Fibroblast of upper back skin (primary cell): Measurements from ENCODE around the gene CHCHD6.

ENCODE experiments used
- DNase-seq: peaks from one replicate; pipeline ENCODE4 v3.0.0-alpha.2; 2013

Gene CHCHD6

DNA sequence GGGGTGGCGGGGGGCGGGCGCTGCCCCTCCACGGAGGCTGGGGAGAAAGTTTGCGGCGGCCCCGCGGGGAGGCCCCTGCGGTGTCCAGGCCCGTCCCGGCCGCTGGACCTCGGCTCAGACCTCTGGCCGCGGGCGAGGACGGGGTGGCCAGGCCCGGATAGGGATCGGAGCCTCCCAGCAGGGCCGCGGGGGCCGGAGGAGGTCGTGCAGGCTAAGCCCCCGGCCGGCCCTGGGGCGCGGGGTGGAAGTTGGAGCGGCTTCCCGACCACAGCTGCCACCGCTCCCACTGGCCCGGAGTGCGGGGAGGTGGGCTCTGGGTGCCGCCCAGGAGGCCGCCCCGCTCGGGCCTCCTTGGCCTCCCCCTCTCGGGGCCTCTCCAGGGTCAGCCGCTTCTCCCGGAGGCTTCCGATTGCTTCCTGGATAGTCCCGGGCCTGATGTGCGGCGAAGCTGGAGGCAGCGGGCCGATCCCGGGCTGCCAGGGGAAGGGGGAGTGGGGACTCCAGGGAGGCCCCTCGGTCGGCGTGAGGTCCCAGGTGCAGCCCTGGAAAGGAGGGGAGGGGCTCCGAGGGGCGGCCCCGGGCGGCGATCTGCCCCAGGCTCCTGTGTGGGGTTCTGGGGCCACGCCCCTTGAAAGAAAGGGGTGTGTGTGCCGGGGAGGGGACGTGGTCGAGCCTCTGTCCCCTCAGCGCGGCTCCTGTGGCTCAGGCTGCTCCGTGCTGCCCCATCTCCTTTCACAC is 279.8 kb downstream of the CHCHD6 start:
- DNase-seq = no peak

DNA sequence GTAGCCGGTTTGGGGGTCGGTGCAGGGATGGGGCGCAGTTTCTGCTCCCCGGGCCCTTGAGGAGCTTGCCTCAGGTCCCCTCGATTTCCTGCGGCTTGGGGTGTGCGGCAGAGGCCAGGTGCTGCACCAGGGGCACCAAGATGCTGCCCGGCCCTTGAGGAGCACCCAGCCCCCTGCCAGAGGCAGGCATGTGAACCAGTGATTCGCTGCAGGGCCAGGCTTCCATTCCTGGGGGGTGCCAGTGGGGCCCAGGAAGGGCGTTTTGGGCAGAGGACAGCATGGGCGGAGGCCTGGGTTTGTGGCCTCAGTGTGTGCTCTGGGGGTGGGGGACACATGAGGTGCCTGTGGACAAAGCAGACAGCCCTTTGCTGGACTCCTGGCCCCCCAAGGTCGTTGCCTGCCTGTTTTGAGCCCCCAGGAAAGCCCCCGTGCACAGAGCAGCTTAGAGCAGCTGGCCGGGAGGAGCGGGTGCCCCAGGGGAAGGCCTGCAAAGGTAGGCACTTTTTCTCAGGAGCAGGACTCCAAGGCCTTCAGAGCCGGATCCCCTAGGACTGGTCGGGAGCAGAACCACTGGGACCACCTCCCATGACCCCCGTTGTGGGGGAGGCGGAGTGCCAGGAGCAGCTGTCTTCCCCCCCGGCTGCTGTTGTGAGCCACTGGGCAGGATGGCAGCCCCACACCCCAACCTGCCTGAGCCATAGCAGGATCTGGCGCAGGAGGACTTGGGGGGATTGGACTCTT is 280.5 kb downstream of the CHCHD6 start:
- no peak for DNase-seq

DNA sequence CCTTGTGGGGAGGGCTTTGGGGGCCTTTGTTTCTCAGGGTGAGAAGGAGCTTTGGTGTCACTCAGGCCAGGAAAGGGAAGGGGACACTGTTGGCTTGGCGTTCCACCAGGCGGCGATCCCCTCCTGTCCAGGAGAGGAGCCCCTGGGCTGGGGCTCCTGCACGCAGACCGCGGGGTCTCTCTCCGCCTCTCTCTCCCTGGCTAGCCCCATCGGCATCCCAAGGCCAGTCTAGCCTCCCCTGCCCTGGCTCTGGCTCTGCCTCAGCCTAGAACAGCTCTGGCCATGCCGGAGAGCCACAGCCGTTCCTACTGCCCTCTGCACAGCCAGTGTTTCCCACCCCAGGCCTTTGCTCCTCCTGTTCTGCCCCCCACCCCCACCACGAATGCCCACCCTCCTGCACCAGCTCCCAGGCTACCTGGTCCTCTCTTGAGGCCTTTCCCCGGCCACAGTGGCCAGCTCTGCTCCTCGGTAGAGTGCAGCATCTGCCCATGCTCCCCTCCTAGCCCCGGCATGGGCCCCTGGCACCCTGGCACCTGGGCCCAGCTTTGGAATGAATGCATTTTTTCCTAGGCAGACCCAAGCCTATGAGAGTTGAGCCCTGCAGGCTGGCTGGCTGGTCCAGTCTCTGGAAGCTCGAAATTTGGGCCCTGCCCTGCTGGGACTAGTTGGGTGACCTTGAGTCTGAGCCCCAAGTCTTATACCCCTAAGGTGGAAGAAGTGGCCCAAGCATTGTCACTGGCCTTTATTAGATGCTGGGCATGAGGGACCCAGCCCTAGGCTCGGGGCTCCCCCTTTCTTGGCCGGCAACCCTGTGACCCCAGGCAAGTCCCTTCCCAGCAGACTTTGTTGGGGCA is 281.3 kb downstream of the CHCHD6 start:
- no peak for DNase-seq

DNA sequence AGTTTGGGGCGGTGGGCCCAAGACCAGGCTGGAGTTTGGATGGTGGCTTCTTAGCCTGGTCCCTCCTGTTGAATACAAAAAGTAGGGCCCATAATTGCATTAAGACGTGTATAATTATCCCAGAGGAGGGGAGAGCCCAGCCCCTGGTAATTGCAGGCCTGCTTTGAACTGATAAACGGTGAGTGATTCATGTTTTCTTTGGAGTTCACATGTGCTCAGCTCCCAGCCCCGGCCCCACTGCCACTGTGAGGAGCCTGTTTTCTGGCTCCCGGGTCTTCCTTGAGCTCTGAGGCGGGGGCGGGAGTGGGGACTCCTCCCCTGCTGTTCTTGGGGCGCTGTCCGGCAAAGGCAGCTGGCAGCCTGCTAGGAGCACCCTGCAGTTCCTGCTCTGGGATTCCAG is 282.0 kb downstream of the CHCHD6 start:
- DNase-seq = no peak

DNA sequence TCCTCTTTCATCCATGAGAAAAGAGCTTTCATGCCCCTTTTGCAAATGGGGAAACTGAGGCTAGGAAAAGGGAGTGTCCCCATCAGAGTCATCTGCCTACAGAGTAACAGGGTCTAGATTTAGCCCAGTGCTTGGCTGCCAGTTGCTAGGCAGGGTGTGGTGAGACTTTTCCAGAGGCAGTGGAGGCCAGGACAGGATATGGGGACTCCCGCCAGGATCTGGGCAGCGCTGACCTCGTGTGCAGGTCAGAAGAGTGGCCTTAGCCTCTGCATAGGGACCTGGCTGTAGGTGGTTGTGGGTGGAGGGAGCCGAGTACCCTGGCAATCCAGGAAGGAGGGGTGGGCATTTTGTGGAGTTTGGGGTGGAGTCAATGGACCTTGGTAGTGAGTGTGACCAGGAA is 283.1 kb downstream of the CHCHD6 start:
- no peak for DNase-seq

DNA sequence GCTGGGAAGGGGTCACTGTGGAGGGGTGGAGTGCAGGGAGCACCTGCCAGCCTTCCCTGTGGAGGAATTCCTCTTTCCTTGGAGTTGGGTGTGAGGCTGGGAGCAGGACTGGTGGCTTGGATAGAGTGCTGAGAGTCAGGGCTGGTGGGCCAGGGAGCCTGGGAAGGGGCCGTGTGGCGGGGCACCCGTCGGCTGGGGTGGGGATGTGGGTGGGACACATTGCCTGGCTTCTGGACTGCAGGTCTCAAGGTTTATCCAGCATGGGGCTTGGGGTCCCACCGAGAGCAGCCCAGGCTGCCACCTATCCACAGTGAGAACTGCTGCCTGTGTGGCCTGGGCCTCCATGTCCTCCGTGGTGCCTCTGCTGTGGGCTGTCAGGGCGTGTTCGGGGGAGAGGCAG is 283.6 kb downstream of the CHCHD6 start:
- no peak for DNase-seq

DNA sequence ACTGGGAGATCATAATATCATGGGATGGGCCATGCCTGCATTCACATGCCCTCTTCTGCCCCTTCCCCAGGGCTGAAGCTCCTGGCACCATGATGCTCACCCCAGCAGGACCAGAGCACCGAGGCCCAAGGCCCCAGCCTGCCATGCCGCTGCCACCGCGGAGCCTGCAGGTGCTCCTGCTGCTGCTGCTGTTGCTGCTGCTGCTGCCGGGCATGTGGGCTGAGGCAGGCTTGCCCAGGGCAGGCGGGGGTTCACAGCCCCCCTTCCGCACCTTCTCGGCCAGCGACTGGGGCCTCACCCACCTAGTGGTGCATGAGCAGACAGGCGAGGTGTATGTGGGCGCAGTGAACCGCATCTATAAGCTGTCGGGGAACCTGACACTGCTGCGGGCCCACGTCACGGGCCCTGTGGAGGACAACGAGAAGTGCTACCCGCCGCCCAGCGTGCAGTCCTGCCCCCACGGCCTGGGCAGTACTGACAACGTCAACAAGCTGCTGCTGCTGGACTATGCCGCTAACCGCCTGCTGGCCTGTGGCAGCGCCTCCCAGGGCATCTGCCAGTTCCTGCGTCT is 284.5 kb downstream of the CHCHD6 start:
- no peak for DNase-seq

DNA sequence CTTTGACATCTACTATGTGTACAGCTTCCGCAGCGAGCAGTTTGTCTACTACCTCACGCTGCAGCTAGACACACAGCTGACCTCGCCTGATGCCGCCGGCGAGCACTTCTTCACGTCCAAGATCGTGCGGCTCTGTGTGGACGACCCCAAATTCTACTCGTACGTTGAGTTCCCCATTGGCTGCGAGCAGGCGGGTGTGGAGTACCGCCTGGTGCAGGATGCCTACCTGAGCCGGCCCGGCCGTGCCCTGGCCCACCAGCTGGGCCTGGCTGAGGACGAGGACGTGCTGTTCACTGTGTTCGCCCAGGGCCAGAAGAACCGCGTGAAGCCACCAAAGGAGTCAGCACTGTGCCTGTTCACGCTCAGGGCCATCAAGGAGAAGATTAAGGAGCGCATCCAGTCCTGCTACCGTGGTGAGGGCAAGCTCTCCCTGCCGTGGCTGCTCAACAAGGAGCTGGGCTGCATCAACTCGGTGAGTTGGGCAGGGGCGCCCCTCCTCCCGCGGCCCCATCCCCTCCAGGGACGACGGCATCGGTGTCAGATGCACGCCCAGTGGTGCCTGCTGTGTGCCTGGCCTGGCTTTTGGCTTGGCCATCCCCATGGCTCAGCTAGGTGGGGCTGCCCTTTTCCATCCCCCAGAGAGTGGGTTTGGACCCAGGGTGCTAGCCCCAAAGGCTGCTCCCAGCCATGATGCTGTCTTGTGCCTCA is 285.4 kb downstream of the CHCHD6 start:
- no peak for DNase-seq

DNA sequence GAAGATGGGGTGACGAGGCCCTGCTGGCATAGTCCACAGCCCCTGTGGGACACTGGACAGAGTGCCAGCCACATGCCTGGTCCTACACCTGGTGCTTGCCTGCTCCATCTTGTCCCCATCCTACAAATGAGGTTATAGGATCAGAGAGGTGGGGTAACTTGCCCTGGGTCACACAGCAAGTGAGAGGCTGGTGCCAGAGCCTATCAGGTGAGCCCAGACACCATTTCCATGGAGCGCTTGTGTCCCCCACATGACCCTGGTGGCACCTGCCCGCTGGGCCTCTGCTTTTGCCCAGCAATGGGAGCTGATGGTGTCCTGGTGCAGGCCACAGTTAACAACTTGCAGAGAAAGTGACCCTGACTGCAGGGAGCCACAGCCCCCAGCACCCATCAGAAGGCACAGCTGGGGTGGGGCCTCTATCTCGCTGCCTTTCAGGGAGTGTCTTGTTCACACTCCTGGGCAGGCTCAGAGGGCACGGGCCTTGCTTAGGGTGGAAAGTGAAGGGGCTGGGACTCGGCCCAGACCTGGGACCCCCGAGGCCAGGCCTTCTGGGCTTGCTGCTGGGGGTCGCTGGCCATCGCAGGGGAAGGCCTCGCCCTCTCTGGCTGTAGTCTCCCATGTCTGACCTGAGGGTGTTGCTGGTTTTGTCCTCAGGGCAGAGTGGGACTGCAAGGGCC is 286.1 kb downstream of the CHCHD6 start:
- no peak for DNase-seq

DNA sequence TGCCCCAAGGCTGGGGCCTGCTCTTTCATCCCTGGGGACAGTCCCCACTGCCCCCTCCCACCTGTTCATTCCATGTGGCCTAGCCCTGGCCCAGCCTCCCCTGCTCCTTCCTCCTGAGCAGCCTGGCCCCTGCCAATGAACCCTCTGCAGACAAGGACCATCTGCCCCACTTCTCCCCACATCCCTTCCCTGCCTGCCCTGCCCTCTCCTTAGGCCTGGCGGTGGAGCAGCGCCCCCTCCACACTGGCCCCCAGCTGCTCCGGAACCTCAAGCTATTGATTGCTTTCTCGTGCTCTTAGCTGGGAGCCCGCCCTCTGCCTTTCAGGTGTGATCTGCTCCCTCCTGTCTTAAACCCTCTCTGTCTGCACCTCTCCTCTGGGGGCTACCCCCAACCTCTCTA is 286.9 kb downstream of the CHCHD6 start:
- no peak for DNase-seq

DNA sequence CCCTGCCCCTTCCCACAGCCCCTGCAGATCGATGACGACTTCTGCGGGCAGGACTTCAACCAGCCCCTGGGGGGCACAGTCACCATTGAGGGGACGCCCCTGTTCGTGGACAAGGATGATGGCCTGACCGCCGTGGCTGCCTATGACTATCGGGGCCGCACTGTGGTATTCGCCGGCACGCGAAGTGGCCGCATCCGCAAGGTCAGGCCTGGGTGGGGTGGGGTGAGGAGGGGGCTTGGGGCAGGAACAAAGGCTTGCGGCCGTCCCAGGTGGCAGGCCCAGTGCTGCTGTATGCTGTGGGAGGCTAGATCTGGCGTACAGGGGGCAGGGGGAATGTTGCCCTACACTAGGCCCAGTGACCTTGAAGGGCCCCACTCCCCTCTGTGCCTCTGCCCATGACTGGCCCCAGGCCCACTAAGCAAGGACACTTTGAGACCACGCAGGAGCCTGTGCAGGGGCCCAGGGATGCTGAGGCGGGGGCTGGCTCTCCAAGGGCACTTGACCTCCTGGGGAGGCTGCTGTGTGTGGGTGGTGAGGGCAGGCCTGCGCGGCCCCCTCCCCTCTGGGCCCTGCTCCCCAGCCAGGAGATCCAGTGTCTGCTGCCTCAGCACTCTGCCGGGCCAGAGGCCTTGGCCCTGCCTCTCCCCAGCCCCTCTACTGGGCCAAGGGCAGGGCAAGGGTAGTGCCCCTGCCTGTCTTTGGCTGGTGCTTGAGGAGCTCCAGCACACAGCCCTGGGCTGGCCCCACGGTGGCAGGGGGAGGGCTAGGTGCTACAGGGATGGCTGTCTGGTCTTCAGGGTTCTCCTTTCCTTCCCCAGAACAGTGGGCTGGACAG is 287.5 kb downstream of the CHCHD6 start:
- DNase-seq = no peak

DNA sequence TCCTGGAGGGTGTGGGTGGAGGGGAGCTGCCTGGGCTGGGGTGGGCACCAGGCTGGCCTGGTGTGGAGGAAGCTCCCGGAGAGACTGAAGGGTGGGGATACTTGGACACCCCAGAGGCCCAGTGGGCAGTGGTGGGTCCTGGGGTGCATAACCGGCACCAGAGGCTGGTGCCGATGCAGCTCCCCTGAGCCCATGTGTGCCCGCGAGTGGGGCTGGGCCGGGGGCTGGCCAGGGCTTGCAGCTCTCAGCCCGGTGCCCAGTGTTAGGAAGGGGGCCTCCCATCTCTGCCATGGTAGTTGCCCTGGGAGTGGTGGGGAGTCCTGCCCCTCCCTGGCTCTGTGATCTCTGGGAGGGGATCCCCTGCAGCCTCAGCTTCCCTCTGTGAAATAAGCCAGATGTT is 288.2 kb downstream of the CHCHD6 start:
- DNase-seq = no peak

DNA sequence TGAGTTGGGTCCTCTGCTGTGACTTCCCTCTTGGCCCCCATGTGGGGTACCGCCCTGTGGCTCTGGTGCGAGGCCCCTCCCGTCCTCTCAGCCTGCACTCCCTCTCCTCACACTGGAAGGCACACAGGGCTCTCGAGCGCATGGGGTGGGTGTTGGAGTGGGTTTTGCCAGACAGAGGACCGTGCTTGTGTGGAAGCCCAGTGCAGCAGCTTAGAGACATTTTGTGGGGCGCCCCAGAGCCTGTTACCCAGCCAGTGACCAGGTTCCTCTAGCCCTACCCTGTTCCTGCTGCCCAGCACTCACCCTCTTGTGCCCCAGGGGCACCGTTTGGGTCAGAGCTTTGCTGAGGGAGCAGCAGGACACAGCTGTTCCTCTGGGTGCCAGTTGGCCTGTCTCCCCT is 288.7 kb downstream of the CHCHD6 start:
- no peak for DNase-seq

DNA sequence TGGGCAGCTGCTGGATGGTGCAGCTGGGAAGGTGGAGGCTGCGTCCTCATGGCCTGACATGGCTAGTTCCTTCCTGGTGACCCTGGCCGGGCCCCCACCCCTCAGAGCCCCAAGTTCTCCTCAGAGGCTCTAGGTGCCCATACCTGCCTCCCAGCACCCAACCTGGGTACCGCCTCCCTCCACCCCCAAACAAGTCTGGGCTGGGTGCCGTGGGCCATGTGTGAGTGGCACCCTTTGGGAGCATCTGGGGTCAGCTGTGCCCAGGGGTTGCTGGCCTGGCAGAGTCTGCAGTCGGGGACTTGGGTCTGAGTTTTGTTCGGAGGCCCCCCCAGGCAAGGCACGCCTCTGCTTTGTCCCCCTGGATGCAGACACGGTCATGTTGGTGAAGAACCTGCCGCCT is 289.4 kb downstream of the CHCHD6 start:
- DNase-seq = no peak

DNA sequence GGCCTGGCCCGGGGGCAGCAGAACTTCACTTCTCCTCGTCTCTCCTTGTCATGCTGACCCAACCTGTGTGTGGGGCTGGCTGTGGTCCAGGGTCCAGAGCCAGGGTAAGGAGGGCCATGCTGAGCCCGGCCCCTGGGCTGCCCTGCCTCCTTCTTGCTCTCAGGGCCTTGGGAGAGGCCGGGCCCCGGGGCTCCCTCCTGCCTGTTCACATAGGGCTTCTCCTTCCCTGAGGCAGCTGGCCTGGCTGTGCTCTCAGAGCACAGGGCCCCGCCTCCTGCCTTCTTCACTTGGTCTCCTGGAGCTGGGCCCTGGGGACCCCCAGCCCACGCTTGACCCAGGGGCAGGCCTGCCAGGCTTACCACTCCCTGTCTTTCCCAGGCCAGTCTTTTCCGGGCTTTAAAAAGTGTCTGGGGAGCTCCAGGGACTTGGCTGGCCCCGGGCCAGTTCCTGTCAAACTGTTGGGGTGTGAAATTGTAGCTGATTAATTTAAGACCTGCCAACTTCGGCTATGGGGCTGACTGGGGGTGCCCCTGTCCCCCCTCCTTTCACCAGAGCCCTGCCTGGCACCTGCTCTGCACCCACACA is 290.7 kb downstream of the CHCHD6 start:
- DNase-seq = no peak

DNA sequence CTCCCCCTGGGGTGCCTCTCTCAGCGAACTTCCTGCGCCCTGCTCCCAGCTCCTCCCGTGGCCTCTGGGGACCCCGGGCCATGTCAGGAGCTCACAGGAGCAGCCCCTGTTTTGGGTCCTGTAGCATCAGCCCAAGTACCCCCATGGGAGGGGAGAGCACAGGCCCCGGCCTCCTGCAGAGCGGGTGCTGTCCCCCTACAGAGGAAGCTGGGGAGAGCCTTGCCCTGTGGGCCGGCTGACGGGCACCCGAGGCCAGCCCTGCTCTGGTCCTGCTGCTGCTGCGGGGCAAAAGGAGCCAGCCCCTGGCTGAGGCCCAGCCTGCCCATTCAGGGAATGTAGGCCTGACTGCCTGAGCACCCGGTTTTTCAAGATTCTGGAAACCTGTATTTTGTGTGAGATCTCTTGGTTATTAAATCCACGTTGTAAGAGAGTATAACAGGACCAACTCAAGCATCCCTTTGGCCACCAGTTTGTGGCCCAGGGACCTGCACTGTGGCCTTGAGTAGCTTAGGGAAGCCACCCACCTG is 291.3 kb downstream of the CHCHD6 start:
- no peak for DNase-seq

DNA sequence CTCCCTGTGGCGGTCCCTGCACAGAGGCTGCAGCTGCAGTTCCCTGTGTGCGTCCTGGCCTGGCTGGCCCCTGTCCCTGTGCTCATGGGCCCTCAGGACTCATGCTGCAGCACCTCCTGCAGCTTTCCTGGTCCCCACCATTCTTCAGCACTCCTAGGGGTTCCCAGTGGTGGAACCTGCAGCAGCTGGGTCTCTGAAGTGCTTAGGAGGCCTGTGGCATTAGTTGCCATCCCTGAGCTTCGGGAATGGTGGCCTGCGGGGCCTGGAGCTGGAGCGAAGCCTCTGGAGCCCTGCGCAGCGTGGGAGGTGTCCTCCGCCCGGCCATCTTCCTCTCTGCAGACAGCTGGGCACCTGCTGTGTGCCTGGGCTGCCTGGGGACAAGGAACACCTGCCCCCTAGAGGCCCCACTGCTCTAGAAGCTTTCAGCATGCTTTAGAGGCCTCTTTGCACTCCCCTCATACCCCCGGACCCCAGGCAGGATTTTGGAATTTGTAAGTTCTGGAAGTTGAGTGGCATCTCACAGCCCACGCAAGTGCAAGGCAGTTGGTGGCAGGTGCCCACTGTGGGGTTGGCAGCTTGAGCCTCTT is 292.0 kb downstream of the CHCHD6 start:
- DNase-seq = no peak

DNA sequence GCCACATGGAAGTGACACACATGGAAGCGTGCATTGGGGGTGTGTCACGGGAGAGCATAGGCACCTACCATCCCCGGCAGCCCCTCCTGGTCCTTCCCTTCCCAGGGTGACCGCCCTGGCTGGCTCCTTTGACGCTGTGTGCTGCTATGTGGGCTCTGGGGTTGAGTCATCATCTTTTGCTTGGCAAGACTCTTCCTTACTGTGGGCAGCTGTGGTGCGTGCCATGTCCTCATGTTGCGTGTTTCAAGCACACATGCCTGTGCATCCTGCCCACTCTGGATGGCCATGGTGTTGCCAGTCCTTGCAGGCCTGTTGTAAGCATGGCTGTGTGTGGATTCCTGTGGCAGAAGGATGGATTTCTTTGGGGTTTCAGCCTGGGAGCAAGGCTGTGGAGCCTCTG is 292.9 kb downstream of the CHCHD6 start:
- no peak for DNase-seq

DNA sequence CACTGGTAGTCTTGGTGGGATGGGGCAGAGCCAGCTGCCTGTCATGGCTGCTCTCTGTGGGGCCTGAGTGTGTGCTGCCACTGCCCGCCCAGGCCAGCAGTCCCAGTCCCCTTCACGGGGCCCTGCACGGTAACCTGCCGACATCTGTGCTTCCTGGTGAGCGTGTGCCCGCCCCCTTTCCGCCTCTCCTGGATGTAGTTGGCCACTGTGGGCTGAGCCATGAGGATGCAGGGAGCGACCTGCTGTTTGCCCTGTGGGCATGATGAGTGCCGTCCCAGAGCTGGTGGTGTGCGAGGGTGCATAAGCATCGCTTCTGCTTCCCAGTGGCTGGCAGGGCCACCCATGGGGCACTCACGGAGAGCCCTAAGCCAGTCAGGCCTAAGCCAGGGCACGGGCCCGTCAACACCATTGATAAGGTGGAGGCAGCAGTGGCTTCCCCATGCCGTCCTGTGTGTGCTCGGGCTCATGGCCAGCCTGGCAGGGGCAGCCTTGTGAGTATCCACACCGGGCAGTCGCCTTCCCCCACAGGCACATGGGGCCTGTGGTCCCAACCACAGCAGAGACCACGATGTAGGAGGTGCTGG is 293.5 kb downstream of the CHCHD6 start:
- no peak for DNase-seq

DNA sequence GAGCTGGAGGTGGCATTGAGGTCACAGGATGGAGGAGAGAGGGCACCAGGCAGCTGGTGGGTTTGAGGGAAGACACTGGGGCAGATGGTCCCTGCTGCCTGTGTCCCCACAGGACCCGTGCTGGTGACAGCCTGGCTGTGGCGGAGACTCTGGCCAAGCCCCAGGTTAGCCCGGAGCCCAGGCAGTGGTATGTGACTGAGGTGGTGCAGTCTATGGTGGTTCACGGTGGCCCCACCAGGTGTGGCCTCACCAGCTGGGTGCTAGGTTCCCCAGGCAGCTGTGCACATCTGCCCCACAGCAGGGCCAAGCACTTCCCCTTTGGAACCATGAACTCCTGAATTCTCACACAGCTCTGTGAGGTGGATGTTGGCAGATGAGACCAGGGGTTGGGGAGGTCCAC is 294.3 kb downstream of the CHCHD6 start:
- DNase-seq = no peak
